Colonic mucosa (tissue), 4 donors: ENCODE results near the gene MACROD2. TPM values are rescaled to one million over a fixed set of nuclear protein-coding genes. Genes with fewer than 3 reads are reported as not detected.
A peak's percentile ranks its signal among the peaks of the same experiment; 100 is the strongest.

Experiments used
- DNase-seq: peaks from one replicate; pipeline ENCODE4 v3.0.0-alpha.2; 2020
- H3K27ac ChIP-seq: fragments of 200-600 bp; one replicate; pipeline ENCODE4 v1.8.0; 2021
- H3K27me3 ChIP-seq: fragments of 200-600 bp; one replicate; pipeline ENCODE4 v1.8.0; 2021
- H3K36me3 ChIP-seq: fragments of 200-600 bp; one replicate; pipeline ENCODE4 v1.8.0; 2021
- H3K4me1 ChIP-seq: fragments of 200-600 bp; one replicate; pipeline ENCODE4 v1.8.0; 2021; ENCODE audit warnings: mild to moderate bottlenecking
- H3K4me3 ChIP-seq: fragments of 200-600 bp; one replicate; pipeline ENCODE4 v1.8.0; 2021
- H3K9ac ChIP-seq, 2 donors: one replicate each; pipeline ENCODE4 v1.7.0; 2013; ENCODE audit warnings: control low read depth in 2 of 2, low read depth in 2 of 2, low read length in 2 of 2
- H3K9me3 ChIP-seq: fragments of 200-600 bp; one replicate; pipeline ENCODE4 v1.8.0; 2021
- intact Hi-C: fragments of 100-400 bp; cut with DNase I; formaldehyde crosslinking; loops from one replicate; pipeline ENCODE4 v1.14.1; 2022
- total RNA-seq, 2 donors: library from RNA; stranded (reverse); fragmentation: NEBNext Ultra II Directional in 1 of 2; extraction: Animal tissue kit (Norgen Biotek cat#: 25700) in 1 of 2; gene quantifications; one replicate each; pipeline ENCODE4 v1.2.1, GENCODE V29; 2021
- TF ChIP-seq, protein P1 (sequence below): fragments of 200-600 bp; IDR thresholded peaks from one replicate; pipeline ENCODE4 v1.8.0; 2022; ENCODE audit warnings: antibody characterized with exemption, mild to moderate bottlenecking
- donor health status: healthy.
- donor health status: DM: no; HTN: no; CAD: no.
- donor health status: DM: no; HTN: no; CAD: no.

MACROD2 gene
- total RNA-seq, 2 donors from 2014 or later = 3.2 to 3.3 TPM

GRCh38 chr20:15224199-15224598 lies 1228.9 kb downstream of the MACROD2 start:
- intact Hi-C loops = no loop called here
- TF ChIP-seq, protein P1, sequence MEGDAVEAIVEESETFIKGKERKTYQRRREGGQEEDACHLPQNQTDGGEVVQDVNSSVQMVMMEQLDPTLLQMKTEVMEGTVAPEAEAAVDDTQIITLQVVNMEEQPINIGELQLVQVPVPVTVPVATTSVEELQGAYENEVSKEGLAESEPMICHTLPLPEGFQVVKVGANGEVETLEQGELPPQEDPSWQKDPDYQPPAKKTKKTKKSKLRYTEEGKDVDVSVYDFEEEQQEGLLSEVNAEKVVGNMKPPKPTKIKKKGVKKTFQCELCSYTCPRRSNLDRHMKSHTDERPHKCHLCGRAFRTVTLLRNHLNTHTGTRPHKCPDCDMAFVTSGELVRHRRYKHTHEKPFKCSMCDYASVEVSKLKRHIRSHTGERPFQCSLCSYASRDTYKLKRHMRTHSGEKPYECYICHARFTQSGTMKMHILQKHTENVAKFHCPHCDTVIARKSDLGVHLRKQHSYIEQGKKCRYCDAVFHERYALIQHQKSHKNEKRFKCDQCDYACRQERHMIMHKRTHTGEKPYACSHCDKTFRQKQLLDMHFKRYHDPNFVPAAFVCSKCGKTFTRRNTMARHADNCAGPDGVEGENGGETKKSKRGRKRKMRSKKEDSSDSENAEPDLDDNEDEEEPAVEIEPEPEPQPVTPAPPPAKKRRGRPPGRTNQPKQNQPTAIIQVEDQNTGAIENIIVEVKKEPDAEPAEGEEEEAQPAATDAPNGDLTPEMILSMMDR = no peak

DNA sequence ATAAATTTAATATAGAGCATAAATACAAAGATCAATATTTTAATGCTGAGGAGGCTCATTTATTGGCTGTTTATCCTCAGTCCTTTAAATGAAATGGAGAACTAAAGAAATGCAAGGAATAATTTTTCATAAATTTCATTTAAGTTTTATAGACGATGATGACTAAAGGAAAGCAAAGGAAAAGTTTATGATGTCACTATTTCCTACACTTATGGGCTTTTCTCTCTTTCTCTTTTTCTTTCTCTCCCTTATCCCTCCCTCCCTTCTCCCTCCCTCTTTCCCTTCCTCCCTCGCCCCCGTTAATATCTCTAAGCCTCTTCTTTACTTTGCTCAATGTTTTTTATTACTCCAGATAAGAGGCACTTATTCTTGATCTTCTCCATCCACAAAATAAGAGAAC lies 1231.8 kb downstream of the MACROD2 start:
- DNase-seq = no peak
- H3K9ac ChIP-seq = no peak overlapping the region
- TF ChIP-seq, protein P1 = no peak
- H3K4me3 ChIP-seq = no peak overlapping the region
- H3K27ac ChIP-seq = no peak overlapping the region
- H3K36me3 ChIP-seq = no peaks in the 10 kb centered on the region
- no peaks in the 10 kb centered on the region for H3K9me3 ChIP-seq
- no peaks in the 10 kb centered on the region for H3K27me3 ChIP-seq
- H3K4me1 ChIP-seq = no peaks in the 10 kb centered on the region
- intact Hi-C loops = no loop called here

More at GRCh38 chr20:15224199-15224598, 1228.9 kb downstream of the MACROD2 start:
- Histone ChIP-seq H3K27me3 (no peaks in the 10 kb centered on the region), H3K27ac (no peak overlapping the region), H3K4me3 (no peak overlapping the region), H3K9me3 (no peaks in the 10 kb centered on the region), H3K4me1 (no peaks in the 10 kb centered on the region), H3K9ac (no peak overlapping the region), H3K36me3 (no peaks in the 10 kb centered on the region)
- DNase-seq = no peak

- no peak for DNase-seq
- H3K9ac ChIP-seq = no peak overlapping the region
- no peaks in the 10 kb centered on the region for H3K9me3 ChIP-seq
- no peak overlapping the region for H3K27ac ChIP-seq
- intact Hi-C loops = no loop called here
- no peak overlapping the region for H3K4me3 ChIP-seq
- TF ChIP-seq, protein P1 = no peak
- H3K4me1 ChIP-seq = no peaks in the 10 kb centered on the region
- H3K36me3 ChIP-seq = no peaks in the 10 kb centered on the region
- no peaks in the 10 kb centered on the region for H3K27me3 ChIP-seq
These were observed 1236.9 kb downstream of the MACROD2 start for GRCh38 chr20:15232243-15232642.

- TF ChIP-seq, protein P1 = no peak
- no peaks in the 10 kb centered on the region for H3K36me3 ChIP-seq
- no peaks in the 10 kb centered on the region for H3K4me1 ChIP-seq
- intact Hi-C loops = loop anchor here (5.0 kb wide), 1 partner anchor 898 kb away; the partner anchor contains the start of gene FLRT3
- no peaks in the 10 kb centered on the region for H3K27me3 ChIP-seq
- H3K9ac ChIP-seq = no peak overlapping the region
- no peaks in the 10 kb centered on the region for H3K9me3 ChIP-seq
- no peak for DNase-seq
- no peak overlapping the region for H3K27ac ChIP-seq
- no peak overlapping the region for H3K4me3 ChIP-seq
These were observed 1240.3 kb downstream of the MACROD2 start for GRCh38 chr20:15235471-15236198.

GRCh38 chr20:15236812-15237211 lies 1241.5 kb downstream of the MACROD2 start:
- H3K27me3 ChIP-seq = no peaks in the 10 kb centered on the region
- H3K36me3 ChIP-seq = no peaks in the 10 kb centered on the region
- H3K4me1 ChIP-seq = no peaks in the 10 kb centered on the region
- TF ChIP-seq, protein P1 = peak; percentile 37
- H3K4me3 ChIP-seq = no peak overlapping the region
- intact Hi-C loops = loop anchor here (5.0 kb wide), 1 partner anchor 900 kb away; the partner anchor contains the start of gene FLRT3
- no peak overlapping the region for H3K9ac ChIP-seq
- DNase-seq = peak; percentile 32
- no peaks in the 10 kb centered on the region for H3K9me3 ChIP-seq
- H3K27ac ChIP-seq = no peak overlapping the region
